H1 (cell line): ENCODE results near the gene GPR35. TPM values are rescaled to one million over a fixed set of nuclear protein-coding genes. Genes with fewer than 3 reads are reported as not detected.

ENCODE experiments used
- CHD7 ChIP-seq: fragments of 300-600 bp; sonication (generic); IDR thresholded peaks from 2 replicates; pipeline ENCODE4 v1.7.1; 2012; ENCODE audit warnings: low read length, moderate library complexity, mild to moderate bottlenecking, inconsistent platforms; ENCODE audit not compliant: insufficient replicate concordance
- GABPA ChIP-seq: IDR thresholded peaks from 2 replicates; pipeline ENCODE4 v1.6.1; 2011; ENCODE audit warnings: mild to moderate bottlenecking, low read length, moderate library complexity, borderline replicate concordance; ENCODE audit not compliant: insufficient read depth
- HDAC2 ChIP-seq, 2 experiments: fragments of 300-600 bp in 1 of 2; sonication (generic) in 1 of 2; IDR thresholded peaks; 2 replicates each; pipeline ENCODE4 v1.6.1; 2011 to 2012; ENCODE audit warnings: low read depth in 2 of 2, low read length in 2 of 2, mild to moderate bottlenecking in 2 of 2, moderate library complexity in 2 of 2, borderline replicate concordance in 1 of 2, inconsistent platforms in 1 of 2
- KDM1A ChIP-seq: fragments of 200-600, 300-600 bp; sonication (generic); IDR thresholded peaks from 2 replicates; pipeline ENCODE4 v1.7.1; 2016; ENCODE audit warnings: mild to moderate bottlenecking, low read length, borderline replicate concordance
- SIN3A ChIP-seq, 2 experiments: IDR thresholded peaks in 1 of 2; conservative IDR thresholded peaks in 1 of 2; 2 replicates each; pipeline ENCODE4 v1.6.1; 2011 to 2012; ENCODE audit warnings: low read length in 2 of 2, improper control_type of control experiment in 1 of 2, low read depth in 1 of 2, mild to moderate bottlenecking in 1 of 2
- SUZ12 ChIP-seq: fragments of 200-600 bp; sonication (generic); IDR thresholded peaks from 2 replicates; pipeline ENCODE4 v1.6.1; 2012; ENCODE audit warnings: mild to moderate bottlenecking, inconsistent platforms, low read length, moderate library complexity, mixed read lengths
- polyA plus RNA-seq, 7 experiments: library from polyadenylated mRNA; depleted of rRNA in 3 of 7; stranded (reverse) in 5 of 7; unstranded in 2 of 7; fragments of >200 nt in 5 of 7; fragments of 200-250 nt in 2 of 7; gene quantifications; 1 replicate in 5 of 7; 2 replicates in 1 of 7; 4 replicates in 1 of 7; pipeline versions ENCODE4 v1.2.1 to v1.2.3, GENCODE V29; 2011 to 2013; ENCODE audit warnings: missing spikeins in 2 of 7, mixed read lengths in 2 of 7
- total RNA-seq: library from RNA; stranded (reverse); fragmentation: NEBNext Ultra II Directional; extraction: Animal tissue kit (Norgen Biotek cat#: 25700); gene quantifications from 2 replicates; pipeline ENCODE4 v1.2.1, GENCODE V29; 2021

Gene GPR35
- total and polyA plus RNA-seq, 2 of the 8 experiments (the other 6 are each of a cell fraction or from before 2014, with no cell fraction given), result 0.47 TPM; not detected in 1

- TF ChIP-seq CHD7 (no peak), HDAC2 (IDR thresholded peaks at IDR 0.05; ENCODE audit: borderline replicate concordance in 1 of 2, low read depth in 2 of 2, low read length in 2 of 2) (no peak), KDM1A (no peak), SIN3A (conservative IDR thresholded peaks at IDR 0.05 in 1 of 2, IDR thresholded peaks at IDR 0.05 in 1 of 2; ENCODE audit: low read depth in 1 of 2, low read length in 2 of 2) (no peak), GABPA (no peak), SUZ12 (no peak)
Measured at GRCh38 chr2:240589850-240590525, 35.3 kb upstream of the GPR35 start (continued).
